HG03457 (cell line): ENCODE data around the gene GIT2.
"Not testable (repeated sequence)": the region's sequence is repeated elsewhere in the genome, so short reads cannot be mapped to it uniquely, and the experiment has no call there.

ENCODE experiments used
- ATAC-seq: cut with Tn5 transposase; IDR thresholded peaks from one replicate; pipeline ENCODE4 v1.9.1; 2021; ENCODE audit warnings: moderate number of reproducible peaks; ENCODE audit not compliant: unreplicated experiment

The GIT2 gene

GRCh38 chr12:109947521-109947920 lies 48.6 kb downstream of the GIT2 start:
- no peak for ATAC-seq

- no peak for ATAC-seq
These were observed 49.3 kb downstream of the GIT2 start for GRCh38 chr12:109946913-109947312.

GRCh38 chr12:109946505-109946904 lies 49.7 kb downstream of the GIT2 start:
- ATAC-seq, result no peak

- ATAC-seq, result no peak
These were observed 51.4 kb downstream of the GIT2 start for GRCh38 chr12:109944561-109945359.

GRCh38 chr12:109943811-109944210 lies 52.4 kb downstream of the GIT2 start:
- ATAC-seq, result no peak

GRCh38 chr12:109940339-109940923 lies 55.7 kb downstream of the GIT2 start:
- ATAC-seq, result no peak

- no peak for ATAC-seq
These were observed 56.7 kb downstream of the GIT2 start for GRCh38 chr12:109939504-109939903.

- no peak for ATAC-seq
These were observed 57.2 kb downstream of the GIT2 start for GRCh38 chr12:109938947-109939346.

GRCh38 chr12:109937371-109937770 lies 58.8 kb downstream of the GIT2 start:
- ATAC-seq, result no peak

- ATAC-seq, result no peak
These were observed 62.1 kb downstream of the GIT2 start for GRCh38 chr12:109934026-109934425.

GRCh38 chr12:109932878-109933503 lies 63.2 kb downstream of the GIT2 start:
- no peak for ATAC-seq

GRCh38 chr12:109931143-109931542 lies 65.0 kb downstream of the GIT2 start:
- ATAC-seq, result no peak

- no peak for ATAC-seq
These were observed 66.0 kb downstream of the GIT2 start for GRCh38 chr12:109930028-109930800.

- not testable (repeated sequence) for ATAC-seq
These were observed 66.8 kb downstream of the GIT2 start for GRCh38 chr12:109929326-109929725.

- no peak for ATAC-seq
These were observed 68.0 kb downstream of the GIT2 start for GRCh38 chr12:109928058-109928656.

GRCh38 chr12:109927622-109928021 lies 68.5 kb downstream of the GIT2 start:
- no peak for ATAC-seq

- no peak for ATAC-seq
These were observed 69.5 kb downstream of the GIT2 start for GRCh38 chr12:109926488-109927210.

GRCh38 chr12:109926016-109926415 lies 70.2 kb downstream of the GIT2 start:
- no peak for ATAC-seq

- ATAC-seq, result no peak
These were observed 70.9 kb downstream of the GIT2 start for GRCh38 chr12:109925185-109925840.
